Stimulated activated CD4-positive, alpha-beta T cell treated with anti-CD3 and anti-CD28 coated beads, Interleukin-12 subunit alpha, Interleukin-12 subunit beta, amount 100 ng/mL, for 24 hours (primary cell): ENCODE measurements around the gene HIBCH.
"Not testable (repeated sequence)": the region's sequence is repeated elsewhere in the genome, so short reads cannot be mapped to it uniquely, and the experiment has no call there.

Experiments used
- DNase-seq, 2 experiments: peaks; one replicate each; pipeline ENCODE4 v3.0.0-alpha.2; 2020; ENCODE audit warnings: low read depth in 2 of 2

The HIBCH gene

DNA sequence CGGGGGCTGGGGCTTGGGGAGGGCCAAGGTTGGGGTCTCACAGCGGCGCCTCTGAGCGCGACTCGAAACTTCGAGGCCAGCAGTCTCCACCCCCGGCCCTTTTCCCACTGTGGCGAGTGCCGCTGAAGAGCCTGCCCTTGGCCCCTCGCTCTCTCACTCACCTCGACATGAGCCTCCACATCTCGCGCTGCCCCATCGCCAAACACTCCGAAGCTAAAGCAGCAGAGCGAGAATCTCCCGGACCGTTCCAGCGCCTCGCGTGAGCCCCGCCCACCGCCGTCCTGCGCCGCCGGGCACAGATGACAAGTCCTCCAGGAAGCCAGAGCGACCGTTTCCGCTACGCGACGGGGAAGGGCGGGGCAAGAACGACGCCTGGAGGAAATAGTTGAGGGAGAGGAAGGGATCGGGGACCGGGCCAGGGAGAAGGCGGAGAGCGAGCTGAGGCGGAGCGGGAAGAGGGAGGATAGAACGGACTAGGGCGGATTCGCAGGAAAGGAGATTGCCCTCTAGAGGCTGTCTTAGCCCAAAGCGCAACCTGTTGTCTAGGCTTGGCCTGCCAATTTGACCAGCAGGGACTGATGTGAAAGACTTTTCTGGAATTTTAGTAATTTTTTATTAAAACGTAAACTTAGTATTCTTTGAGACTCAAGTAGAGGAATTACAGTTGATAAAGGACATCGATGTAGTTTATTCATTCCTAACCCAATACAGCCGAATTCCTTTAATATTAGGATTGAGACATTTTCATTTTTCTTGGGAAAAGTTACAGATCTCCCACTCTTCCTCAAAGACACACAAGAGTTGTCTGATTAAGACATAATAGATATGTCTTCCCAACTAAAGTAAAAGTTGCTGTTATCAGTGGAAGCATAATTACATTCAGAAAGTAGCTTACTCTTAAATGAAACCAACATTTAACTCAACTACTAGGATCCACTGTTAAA, at the start of gene HIBCH:
TSS of gene HIBCH (minus strand) at position 272 of the 944 bp plus-strand sequence. CDS start at position 196, 76 bp downstream.
- peak; percentile 84 to 96 for DNase-seq

- no peak for DNase-seq
These were observed 47.5 kb upstream of the HIBCH start for GRCh38 chr2:190367091-190367490.

DNA sequence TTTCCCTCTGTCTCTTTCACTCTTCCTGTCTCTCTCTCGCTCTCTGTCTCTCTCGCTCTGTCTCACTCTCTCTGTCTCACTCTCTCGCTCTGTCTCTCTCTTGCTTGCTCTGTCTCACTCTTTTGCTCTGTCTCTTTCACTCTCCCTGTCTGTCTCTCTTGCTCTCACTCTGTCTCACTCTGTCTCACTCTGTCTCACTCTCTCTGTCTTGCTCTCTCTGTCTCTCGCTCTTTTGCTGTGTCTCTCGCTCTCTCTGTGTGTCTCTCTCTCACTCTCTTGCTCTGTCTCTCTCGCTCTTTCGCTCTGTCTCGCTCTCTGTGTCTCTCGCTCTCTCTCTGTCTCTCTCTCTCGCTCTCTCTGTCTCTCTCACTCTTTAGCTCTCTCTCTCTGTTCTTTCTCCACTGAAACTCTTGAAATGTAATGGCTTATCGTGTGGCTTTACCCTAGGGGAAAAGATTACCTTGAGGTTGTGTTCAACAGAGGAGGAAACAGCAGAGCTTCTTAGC, 46.7 kb upstream of the HIBCH start:
- no peak for DNase-seq

DNA sequence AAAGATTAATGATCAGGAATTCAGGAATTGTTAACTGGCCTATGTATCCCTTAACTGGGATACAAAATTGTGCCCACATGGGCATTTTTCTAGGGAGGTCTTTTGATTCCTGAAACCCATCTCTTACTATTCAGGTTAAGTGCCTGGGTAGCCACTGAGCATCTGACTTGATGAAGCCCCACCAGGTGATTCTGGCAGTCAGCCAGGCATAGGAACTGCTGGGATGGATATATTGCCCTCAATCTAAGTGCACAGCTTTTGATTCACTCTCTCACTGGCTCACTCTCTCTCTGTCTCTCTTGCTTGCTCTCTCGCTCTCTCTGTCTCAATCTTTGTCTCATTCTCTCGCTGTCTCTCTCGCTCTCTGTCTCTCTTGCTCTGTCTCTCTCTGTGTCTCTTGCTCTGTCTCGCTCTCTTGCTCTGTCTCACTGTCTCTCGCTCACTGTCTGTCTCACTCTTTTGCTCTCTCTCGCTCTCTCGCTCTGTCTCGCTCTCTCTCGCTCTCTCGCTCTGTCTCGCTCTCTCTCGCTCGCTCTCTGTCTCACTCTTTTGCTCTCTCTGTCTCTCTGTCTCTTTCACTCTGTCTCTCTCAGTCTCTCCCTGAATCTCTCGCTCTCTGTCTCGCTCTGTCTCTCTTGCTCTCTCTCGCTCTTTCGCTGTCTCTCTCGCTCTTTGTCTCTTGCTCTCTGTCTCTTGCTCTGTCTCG, 46.0 kb upstream of the HIBCH start:
- no peak for DNase-seq

GRCh38 chr2:190362894-190363293, 43.3 kb upstream of the HIBCH start:
- no peak for DNase-seq

DNA sequence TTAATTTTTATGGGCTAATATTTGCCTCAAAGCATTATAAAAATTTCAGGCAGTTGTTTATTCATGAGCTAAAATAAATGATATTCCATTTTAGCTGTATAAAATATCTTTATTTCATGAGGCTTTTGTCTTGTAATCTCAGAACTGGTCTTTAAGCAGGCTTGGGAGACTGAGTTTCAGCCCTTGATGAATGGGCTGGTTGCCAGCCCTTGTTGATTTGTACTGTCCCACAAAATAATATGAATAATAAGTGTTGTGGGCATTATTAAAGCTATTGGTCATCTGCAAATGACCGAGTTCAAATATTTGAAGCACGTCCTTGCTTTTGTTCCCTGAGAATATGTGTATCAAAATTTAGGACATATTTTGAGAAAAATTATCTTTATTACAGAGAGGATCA, 41.9 kb upstream of the HIBCH start:
- DNase-seq = no peak

GRCh38 chr2:190360965-190361364, 41.3 kb upstream of the HIBCH start:
- no peak for DNase-seq

GRCh38 chr2:190360561-190360960, 40.9 kb upstream of the HIBCH start:
- no peak for DNase-seq

DNA sequence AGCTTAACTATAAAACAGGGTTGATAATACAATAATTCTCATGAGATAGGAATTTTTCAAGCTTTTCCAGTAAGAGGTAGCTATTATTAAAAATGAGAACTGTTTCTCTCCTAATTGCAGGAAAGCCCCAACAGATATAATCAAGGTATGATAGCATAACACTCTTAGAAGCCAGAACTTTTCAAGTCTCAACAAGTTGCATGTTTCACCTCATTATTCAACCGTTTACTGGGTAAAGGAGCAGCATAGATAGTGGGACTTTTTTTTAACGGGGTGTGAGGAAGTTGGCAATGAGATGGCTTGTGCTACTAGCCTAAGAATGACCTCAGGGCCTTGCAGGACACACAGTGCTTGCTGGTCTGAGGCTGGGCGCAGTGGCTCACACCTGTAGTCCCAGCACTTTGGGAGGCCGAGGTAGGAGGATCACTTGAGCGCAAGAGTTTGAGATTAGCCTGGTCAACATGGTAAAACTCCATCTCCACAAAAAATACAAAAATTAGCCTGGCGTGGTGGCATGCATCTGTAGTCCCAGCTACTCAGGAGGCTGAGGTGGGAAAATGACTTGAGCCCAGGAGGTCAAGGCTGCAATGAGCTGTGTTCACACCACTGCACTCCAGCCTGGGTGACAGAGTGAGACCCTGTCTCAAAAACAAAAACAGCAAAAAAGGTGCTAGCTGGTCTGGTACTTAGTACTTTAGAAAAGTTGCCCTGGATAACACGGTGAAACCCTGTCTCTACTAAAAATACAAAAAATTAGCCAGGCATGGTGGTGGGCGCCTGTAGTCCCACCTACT, 39.2 kb upstream of the HIBCH start:
- not testable (repeated sequence) for DNase-seq

- DNase-seq = no peak
These were observed 38.0 kb upstream of the HIBCH start for GRCh38 chr2:190357600-190357999.

GRCh38 chr2:190355968-190356644, 36.5 kb upstream of the HIBCH start:
- no peak for DNase-seq

GRCh38 chr2:190354003-190354690, 34.5 kb upstream of the HIBCH start:
- DNase-seq = no peak

DNA sequence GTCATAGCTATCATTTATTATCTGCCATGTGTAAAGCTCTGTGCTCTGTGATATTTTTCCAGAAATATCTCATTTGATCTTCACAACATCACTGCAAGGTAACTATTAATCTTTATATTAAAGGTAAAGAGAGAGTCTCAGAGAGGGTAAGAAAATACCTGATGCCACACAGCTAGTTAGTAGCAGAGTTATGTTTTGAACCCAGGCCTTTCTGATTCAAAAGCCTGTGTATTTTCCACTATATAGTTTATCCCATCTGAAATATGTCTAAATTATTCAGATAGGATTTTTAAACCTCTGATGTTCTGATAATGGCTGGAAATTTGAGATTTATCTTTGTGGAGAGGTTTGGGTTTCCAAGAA, 33.9 kb upstream of the HIBCH start:
- DNase-seq = no peak

GRCh38 chr2:190352668-190353536, 33.3 kb upstream of the HIBCH start:
- DNase-seq = no peak

DNA sequence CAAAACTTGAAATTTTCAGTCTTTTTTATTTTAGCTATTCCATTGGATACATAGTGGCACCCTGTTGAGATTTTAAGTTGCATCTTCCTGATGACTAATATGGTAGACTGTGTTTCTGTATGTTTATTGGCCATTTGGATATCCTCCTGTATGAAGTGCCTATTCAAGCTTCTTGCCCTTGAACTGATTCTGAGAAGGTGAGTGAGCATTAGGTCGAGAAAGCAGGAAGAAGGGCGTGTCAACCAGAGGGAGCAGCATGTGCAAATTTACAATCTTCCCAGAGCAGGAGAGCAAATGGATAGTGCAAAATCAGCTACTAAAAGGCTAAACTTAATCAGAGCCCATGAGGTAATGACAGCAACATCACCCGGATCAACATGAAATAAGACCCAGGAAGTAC, 32.3 kb upstream of the HIBCH start:
- DNase-seq = no peak

DNA sequence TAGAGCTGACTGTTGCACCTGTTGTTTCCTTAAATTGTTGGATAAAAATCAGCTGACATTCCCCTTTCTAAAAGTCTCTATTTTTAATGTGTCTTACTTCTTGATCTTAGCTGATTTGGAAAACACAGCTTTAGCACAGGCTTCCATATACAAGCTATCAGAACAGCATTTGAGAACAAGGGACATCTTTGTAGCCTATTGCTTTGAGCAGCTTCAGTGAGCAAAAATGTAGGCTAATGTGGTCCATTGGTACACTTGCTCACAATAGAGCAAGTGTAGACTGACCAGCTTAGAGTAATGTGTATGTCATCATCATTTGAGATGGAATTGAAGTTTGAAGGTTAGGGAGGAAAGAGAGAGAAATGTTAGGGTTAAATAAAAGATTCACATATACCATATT, 30.7 kb upstream of the HIBCH start:
- DNase-seq = no peak

DNA sequence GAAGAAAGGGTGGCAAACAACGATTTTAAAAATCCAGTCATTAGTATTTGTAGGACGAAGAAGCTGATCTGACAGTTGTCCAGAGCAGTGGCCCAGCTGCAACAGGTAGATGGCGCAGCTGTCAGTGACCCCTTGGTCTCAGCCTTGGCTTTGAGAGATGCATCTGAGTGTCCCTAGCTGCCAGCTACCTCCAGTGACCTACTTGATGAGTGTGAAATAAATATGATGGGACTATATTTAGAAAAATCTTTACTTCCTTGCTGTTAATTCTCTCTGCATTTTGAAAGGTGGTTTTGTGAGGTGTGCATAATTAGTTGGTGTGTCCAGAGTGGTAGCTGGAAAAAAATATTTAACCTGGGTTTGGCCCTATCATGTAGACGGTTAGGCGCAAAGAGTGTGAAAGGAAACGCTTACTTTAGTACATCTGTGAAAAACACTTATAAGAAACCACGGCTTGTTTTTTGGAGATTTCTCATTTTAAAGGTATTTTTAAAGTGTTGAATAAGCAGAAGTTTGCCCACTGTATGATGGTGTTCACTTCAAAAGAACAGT, 24.7 kb upstream of the HIBCH start:
- peak in 1 of 2 experiments; percentile 8 for DNase-seq

DNA sequence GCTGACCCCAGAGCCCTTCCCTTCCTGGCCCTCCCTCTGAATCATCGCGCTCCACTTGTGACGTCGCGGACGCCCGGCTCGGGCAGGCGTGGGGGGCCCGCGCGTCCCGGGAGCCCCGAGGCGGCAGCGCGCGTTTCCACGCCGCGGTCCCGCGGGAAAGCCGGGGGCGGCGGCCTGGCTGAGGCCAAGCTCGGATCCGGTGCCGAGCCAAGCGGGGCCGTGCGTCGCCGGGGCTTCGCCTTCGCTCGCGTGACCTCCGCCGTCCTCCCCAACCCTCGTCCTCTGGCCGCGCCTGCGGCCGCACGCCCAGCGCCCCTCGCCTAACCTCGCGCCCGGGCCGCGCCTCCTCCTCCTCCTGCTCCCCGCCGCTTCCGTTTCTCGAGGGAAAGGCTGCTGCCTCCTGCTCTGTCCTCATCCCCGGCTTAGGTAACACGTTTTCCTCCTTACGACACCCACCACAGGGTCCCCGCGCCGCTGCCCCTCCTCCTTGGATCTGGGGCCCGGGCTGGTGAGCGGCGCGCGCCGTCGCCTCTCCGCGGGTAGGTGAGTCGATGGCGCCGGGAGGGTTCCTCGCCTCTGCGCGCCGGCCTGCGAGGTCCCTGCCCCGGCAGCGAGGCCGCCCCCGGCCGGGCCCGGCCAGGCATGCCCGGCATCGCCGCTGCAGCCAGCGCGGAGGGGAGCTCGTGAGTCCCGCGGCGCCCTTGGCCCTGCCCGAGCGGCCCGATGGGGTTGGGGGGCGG, 24.1 kb upstream of the HIBCH start, which contains the start of gene INPP1:
TSS of gene INPP1 (plus strand) at position 54 of the 740 bp plus-strand sequence. CDS start 16,514 bp downstream, outside the sequence.
- DNase-seq = peak; percentile 11 to 36
